Purkinje cell (primary cell): ENCODE measurements around the gene RGS13. TPM values are rescaled to one million over a fixed set of nuclear protein-coding genes. Genes with fewer than 3 reads are reported as not detected.

Source experiments
- polyA plus RNA-seq: library from polyadenylated mRNA; unstranded; fragments of >200 nt; fragmentation: Nextera tagmentation; gene quantifications from 2 replicates; pipeline ENCODE4 v1.2.1, GENCODE V29; 2014

Gene RGS13, protein sequence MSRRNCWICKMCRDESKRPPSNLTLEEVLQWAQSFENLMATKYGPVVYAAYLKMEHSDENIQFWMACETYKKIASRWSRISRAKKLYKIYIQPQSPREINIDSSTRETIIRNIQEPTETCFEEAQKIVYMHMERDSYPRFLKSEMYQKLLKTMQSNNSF
- not detected in 2 replicates for polyA plus RNA-seq

DNA sequence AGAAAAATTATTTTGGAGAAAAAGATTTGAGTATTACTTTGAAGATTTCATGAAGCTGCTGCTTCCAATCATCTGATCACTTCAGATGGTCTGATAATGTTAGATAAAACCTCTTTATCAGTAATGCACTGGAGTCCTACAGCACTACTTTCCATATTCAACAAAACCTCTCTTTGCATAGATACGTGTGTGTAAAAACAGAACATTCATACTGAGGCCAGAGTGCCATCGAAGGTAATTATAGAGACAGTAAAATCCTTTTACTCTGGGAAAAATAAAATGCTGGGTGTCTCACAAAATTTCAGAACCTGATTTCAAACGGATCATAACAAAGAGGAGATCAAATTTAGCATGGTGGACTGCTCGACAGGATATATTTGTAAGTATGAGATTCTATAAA, at the start of gene RGS13:
Gene RGS13, plus strand, starts transcription at position 209 of the 400 bp plus-strand sequence. CDS start 8,188 bp downstream, outside the sequence.

Other genes starting within 250 kb of the RGS13 start
- gene RGS1, start 60.4 kb upstream of the RGS13 start, polyA plus RNA-seq, result not detected in 2 replicates
- gene RGS2, start 172.9 kb downstream of the RGS13 start, polyA plus RNA-seq, result 41.1 and 45.1 TPM in 2 replicates